K562 (cell line): ENCODE measurements around the gene ZMYND8. TPM values are rescaled to one million over a fixed set of nuclear protein-coding genes. Genes with fewer than 3 reads are reported as not detected.

ENCODE experiments used
- ATAC-seq: fragments of 200-7000 bp; cut with Tn5 transposase; 3 replicates; pipeline ENCODE4 v1.9.1; 2020; ENCODE audit warnings: moderate library complexity
- BruUV-seq: library from RNA; stranded (reverse); fragments of 400-500 nt; replicated peaks from 2 replicates; lab custom pipeline; 2021; lab: Mats Ljungman, UMichigan
- CTCF ChIA-PET: fragments of 300-600 bp; formaldehyde crosslinking; extraction: SDS; loops from one replicate; lab custom pipeline; 2021; ENCODE audit warnings: low intra/inter-chr PET ratio; lab: Yijun Ruan, JAX
- POLR2A ChIA-PET: fragments of 300-600, 350-650 bp; sonication (Branson Sonifier 250); formaldehyde crosslinking; extraction: SDS; loops from one replicate; lab custom pipeline; 2021; ENCODE audit warnings: antibody characterized with exemption, inconsistent platforms; lab: Yijun Ruan, JAX
- DNase-seq, 4 experiments: peaks; one replicate each; pipeline versions ENCODE4 v3.0.0 to v3.0.0-alpha.2; 2011 to 2018; ENCODE audit warnings: low spot score in 3 of 4, mixed read lengths in 3 of 4; ENCODE audit errors: extremely low read depth in 1 of 4
- FAIRE-seq: peaks from 2 replicates; lab custom pipeline; 2011; peaks lifted over from hg19 to GRCh38; lab: Jason Lieb, UNC
- H2AFZ ChIP-seq: 2 replicates; pipeline ENCODE4 v1.6.0; 2011; ENCODE audit warnings: low read depth, low read length, control low read depth, inconsistent platforms
- H3K27ac ChIP-seq: fragments of 200-600 bp; 3 replicates; pipeline ENCODE4 v1.8.0; 2011; ENCODE audit warnings: low read depth, mild to moderate bottlenecking, control low read depth, inconsistent platforms, low read length, moderate library complexity, mixed read lengths; ENCODE audit errors: extremely low read depth
- H3K27me3 ChIP-seq, 2 experiments: fragments of 300-600 bp in 1 of 2; 2 replicates in 1 of 2; 3 replicates in 1 of 2; pipeline versions ENCODE4 v1.6.0 to v1.8.0; 2011; ENCODE audit warnings: inconsistent platforms in 2 of 2, low read length in 2 of 2, mild to moderate bottlenecking in 1 of 2, mixed read lengths in 1 of 2, moderate library complexity in 1 of 2; ENCODE audit not compliant: control insufficient read depth in 2 of 2, insufficient read depth in 2 of 2
- H3K36me3 ChIP-seq: fragments of 300-600 bp; 3 replicates; pipeline ENCODE4 v1.8.0; 2011; ENCODE audit warnings: mild to moderate bottlenecking, low read length, inconsistent platforms; ENCODE audit not compliant: control insufficient read depth, insufficient read depth
- H3K4me1 ChIP-seq, 2 experiments: fragments of 200-600 bp in 1 of 2; replicated peaks in 1 of 2; 2 replicates in 1 of 2; 3 replicates in 1 of 2; pipeline versions ENCODE4 v1.5.1 to v1.8.0; 2011; ENCODE audit warnings: inconsistent platforms in 2 of 2, low read length in 2 of 2, mild to moderate bottlenecking in 1 of 2, mixed read lengths in 1 of 2, moderate library complexity in 1 of 2; ENCODE audit not compliant: control insufficient read depth in 2 of 2, insufficient read depth in 2 of 2
- H3K4me2 ChIP-seq: 2 replicates; pipeline ENCODE4 v1.6.1; 2011; ENCODE audit warnings: low read length, control low read depth, inconsistent platforms, mixed read lengths; ENCODE audit not compliant: insufficient read depth
- H3K4me3 ChIP-seq: fragments of 200-600 bp; sonication (generic), shearing (Covaris generic); 2 replicates; pipeline ENCODE4 v1.5.1; 2016; ENCODE audit warnings: control low read depth, inconsistent platforms
- H3K79me2 ChIP-seq: fragments of 200-600 bp; 3 replicates; pipeline ENCODE4 v1.8.0; 2011; ENCODE audit warnings: low read length, inconsistent platforms; ENCODE audit not compliant: control insufficient read depth, insufficient read depth
- H3K9ac ChIP-seq, 2 experiments: 2 replicates each; pipeline versions ENCODE4 v1.6.0 to v1.6.1; 2011; ENCODE audit warnings: low read depth in 2 of 2, low read length in 2 of 2, control low read depth in 1 of 2, inconsistent platforms in 1 of 2, mild to moderate bottlenecking in 1 of 2, mixed read lengths in 1 of 2; ENCODE audit not compliant: insufficient read depth in 1 of 2
- H3K9me1 ChIP-seq: one replicate; pipeline ENCODE4 v1.6.0; 2011; ENCODE audit warnings: inconsistent platforms, mild to moderate bottlenecking, low read length, moderate library complexity; ENCODE audit not compliant: control insufficient read depth, insufficient read depth
- H3K9me3 ChIP-seq: replicated peaks from 2 replicates; pipeline ENCODE4 v1.5.1; 2011; ENCODE audit warnings: low read depth, low read length, inconsistent platforms; ENCODE audit not compliant: control insufficient read depth, insufficient read depth
- H4K20me1 ChIP-seq: replicated peaks from 2 replicates; pipeline ENCODE4 v1.6.1; 2011; ENCODE audit warnings: low read length, inconsistent platforms, mixed read lengths; ENCODE audit not compliant: control insufficient read depth, insufficient read depth
- ARHGAP35 ChIP-seq: fragments of 450-650 bp; IDR thresholded peaks from 2 replicates; pipeline ENCODE4 v1.6.1; 2018; ENCODE audit not compliant: partially characterized antibody
- CBFA2T2 ChIP-seq: fragments of 450-650 bp; conservative IDR thresholded peaks from 2 replicates; pipeline ENCODE4 v1.6.1; 2017; ENCODE audit warnings: mild to moderate bottlenecking
- JUND ChIP-seq, 2 experiments: IDR thresholded peaks; 2 replicates in 1 of 2; 3 replicates in 1 of 2; pipeline ENCODE4 v1.6.1; 2011; ENCODE audit warnings: borderline replicate concordance in 2 of 2, low read depth in 2 of 2, low read length in 2 of 2, improper control_type of control experiment in 1 of 2, missing biosample characterization in 1 of 2, missing genetic modification characterization in 1 of 2, missing genetic modification reagents in 1 of 2
- L3MBTL2 ChIP-seq: fragments of 450-650 bp; IDR thresholded peaks from 2 replicates; pipeline ENCODE4 v1.6.1; 2016; ENCODE audit warnings: mild to moderate bottlenecking, moderate library complexity
- MAZ ChIP-seq, 2 experiments: fragments of 450-650 bp in 1 of 2; sonication (generic) in 1 of 2; formaldehyde crosslinking; IDR thresholded peaks in 1 of 2; conservative IDR thresholded peaks in 1 of 2; 2 replicates each; pipeline versions ENCODE4 v1.4.0 to v1.5.0; 2020; ENCODE audit warnings: mild to moderate bottlenecking in 1 of 2, missing genetic modification reagents in 1 of 2
- MITF ChIP-seq: IDR thresholded peaks from 2 replicates; pipeline ENCODE4 v1.6.1; 2014; ENCODE audit warnings: antibody characterized with exemption
- NR3C1 ChIP-seq: sonication (generic); formaldehyde crosslinking; IDR thresholded peaks from 2 replicates; pipeline ENCODE4 v1.8.1; 2022; ENCODE audit warnings: missing genetic modification reagents
- POLR2G ChIP-seq: fragments of 200-400 bp; formaldehyde crosslinking; IDR thresholded peaks from 2 replicates; pipeline ENCODE4 v1.6.1; 2017; ENCODE audit warnings: low read depth, mild to moderate bottlenecking, antibody characterized with exemption, low read length, moderate library complexity
- POLR3G ChIP-seq: IDR thresholded peaks from 2 replicates; pipeline ENCODE4 v1.6.1; 2011; ENCODE audit not compliant: insufficient read length, insufficient replicate concordance; ENCODE audit errors: extremely low read depth
- RB1 ChIP-seq: fragments of 450-650 bp; IDR thresholded peaks from 2 replicates; pipeline ENCODE4 v1.6.1; 2017; ENCODE audit warnings: low read depth, mild to moderate bottlenecking
- RFX1 ChIP-seq: fragments of 450-650 bp; IDR thresholded peaks from 2 replicates; pipeline ENCODE4 v1.6.1; 2016; ENCODE audit warnings: mild to moderate bottlenecking, moderate library complexity
- TCF3 ChIP-seq: sonication (generic); formaldehyde crosslinking; IDR thresholded peaks from 2 replicates; pipeline ENCODE4 v1.4.0; 2020; ENCODE audit warnings: mild to moderate bottlenecking, missing genetic modification reagents
- TRIM28 ChIP-seq: fragments of 450-650 bp; IDR thresholded peaks from 2 replicates; pipeline ENCODE4 v1.6.1; 2017
- ZFP91 ChIP-seq: sonication (generic); formaldehyde crosslinking; IDR thresholded peaks from 2 replicates; pipeline ENCODE4 v1.8.0; 2022; ENCODE audit warnings: mild to moderate bottlenecking, missing genetic modification reagents
- ZNF12 ChIP-seq: sonication (generic); formaldehyde crosslinking; IDR thresholded peaks from 2 replicates; pipeline ENCODE4 v1.4.0; 2020; ENCODE audit warnings: mild to moderate bottlenecking, missing genetic modification reagents
- ZNF175 ChIP-seq: fragments of 200-800 bp; sonication (Bioruptor generic); IDR thresholded peaks from 2 replicates; pipeline ENCODE4 v1.6.1; 2016; ENCODE audit warnings: low read depth, mild to moderate bottlenecking, missing genetic modification characterization, missing compliant biosample characterization
- ZNF778 ChIP-seq: fragments of 450-650 bp; formaldehyde crosslinking; IDR thresholded peaks from 2 replicates; pipeline ENCODE4 v1.4.0; 2020; ENCODE audit warnings: mild to moderate bottlenecking, moderate library complexity
- WGBS: fragments of 100-300 bp; shearing (Covaris generic); methylation state at CpG from one replicate; pipeline ENCODE4 v1.1.6; 2016; ENCODE audit warnings: low coverage, mixed read lengths; ENCODE audit not compliant: insufficient coverage; ENCODE audit errors: missing lambda C conversion rate; 5-methylcytosine and 5-hydroxymethylcytosine counted together
- in situ Hi-C: fragments of 300-500 bp; cut with MboI; formaldehyde crosslinking; loops from 4 replicates; pipeline ENCODE4 v1.15.0; 2018; ENCODE audit warnings: inconsistent platforms, mixed read lengths
- intact Hi-C: fragments of 100-400 bp; cut with micrococcal nuclease; formaldehyde crosslinking; loops from 2 replicates; pipeline ENCODE4 v1.14.2; 2022
- polyA plus RNA-seq, 8 experiments: library from polyadenylated mRNA; depleted of rRNA in 4 of 8; stranded (reverse) in 5 of 8; unstranded in 3 of 8; fragments of >200 nt; fragmentation: Nextera tagmentation in 2 of 8; fragmentation: Illumina TruSeq in 1 of 8; extraction: Ambion mirVana in 2 of 8; extraction: Trizol in 1 of 8; gene quantifications; 2 replicates each; pipeline versions ENCODE4 v1.2.1 to v1.2.3, GENCODE V29; 2011 to 2014; ENCODE audit warnings: inconsistent platforms in 1 of 8, missing spikeins in 1 of 8
- total RNA-seq, 7 experiments: library from RNA; depleted of rRNA in 6 of 7; stranded (reverse); fragments of >200 nt in 6 of 7; fragmentation: Illumina TruSeq in 2 of 7; extraction: Trizol in 2 of 7; gene quantifications; 2 replicates each; pipeline versions ENCODE4 v1.2.1 to v1.2.3, GENCODE V29; 2011 to 2021; ENCODE audit warnings: low replicate concordance in 1 of 7
- TF ChIP-seq, protein P1 (sequence below), 2 experiments: fragments of 250-450 bp in 1 of 2; fragments of 450-650 bp in 1 of 2; sonication (Bioruptor Pico) in 1 of 2; IDR thresholded peaks; 2 replicates each; pipeline versions ENCODE4 v1.6.1 to v1.8.0; 2016 to 2021; ENCODE audit warnings: mild to moderate bottlenecking in 2 of 2, moderate library complexity in 2 of 2, missing compliant biosample characterization in 1 of 2, missing genetic modification characterization in 1 of 2

Gene ZMYND8
- total and polyA plus RNA-seq, 9 of the 15 experiments (the other 6 are each of a cell fraction or from before 2014, with no cell fraction given): 31.8 to 148 (median 71.9) TPM

GRCh38 chr20:47276251-47276650 is 80.2 kb downstream of the ZMYND8 start (continued):
- TF ChIP-seq POLR2G (peak; percentile 70), MAZ (CRISPR knock-in tag; conservative IDR thresholded peaks at IDR 0.05 in 1 of 2, IDR thresholded peaks at IDR 0.05 in 1 of 2) (no peak), ARHGAP35 (peak; percentile 13), POLR3G (no peak), ZNF175 (CRISPR knock-in tag) (no peak), NR3C1 (CRISPR knock-in tag) (no peak)

- ChIA-PET POLR2A (interaction anchor here (0.6 to 1.7 kb wide), 3 partner anchors 8 to 85 kb away, joined by 4 to 9 read pairs (median 4); no protein-coding TSS in a partner anchor), CTCF (no interaction called here)
- H3K9me1 ChIP-seq: peaks cover 3% of the 10 kb centered on the region
- H3K9ac ChIP-seq: no peak overlapping the region
- no peaks in the 10 kb centered on the region for H3K9me3 ChIP-seq
- no peak for FAIRE-seq
- intact Hi-C loops: no loop called here
- H3K27ac ChIP-seq: peak overlapping the region; percentile 4; the same call in 1 of the 3 replicates
- H3K4me2 ChIP-seq: no peak overlapping the region
- no peak overlapping the region for H2AFZ ChIP-seq
- no peak overlapping the region for H3K4me3 ChIP-seq
- DNase-seq: no peak
- ATAC-seq: no peak
- H3K79me2 ChIP-seq: peaks cover 92% of the 10 kb centered on the region
- WGBS: 95% methylated on average over 6 of the region's 6 CpGs
- BruUV-seq: no TSS peak
- H3K4me1 ChIP-seq: peaks cover 5 to 17% of the 10 kb centered on the region in 2 experiments
- H4K20me1 ChIP-seq: peaks cover 9% of the 10 kb centered on the region
- H3K36me3 ChIP-seq: peaks cover 96% of the 10 kb centered on the region
- in situ Hi-C loops: no loop called here
- no peaks in the 10 kb centered on the region for H3K27me3 ChIP-seq
- TF ChIP-seq TCF3 (CRISPR knock-in tag): no peak
- no peak for TF ChIP-seq RFX1
- TF ChIP-seq RB1: no peak
- TF ChIP-seq JUND (IDR thresholded peaks at IDR 0.05; ENCODE audit: borderline replicate concordance, low read depth, low read length): no peak
- TF ChIP-seq JUND (tag; IDR thresholded peaks at IDR 0.05; ENCODE audit: borderline replicate concordance, low read depth, low read length): no peak
- TF ChIP-seq CBFA2T2: no peak
- TF ChIP-seq MITF: no peak
- TF ChIP-seq TRIM28: no peak
- TF ChIP-seq, protein P1, sequence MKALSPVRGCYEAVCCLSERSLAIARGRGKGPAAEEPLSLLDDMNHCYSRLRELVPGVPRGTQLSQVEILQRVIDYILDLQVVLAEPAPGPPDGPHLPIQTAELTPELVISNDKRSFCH (CRISPR knock-in tag; IDR thresholded peaks at IDR 0.05): no peak
- TF ChIP-seq, protein P1 (tag; IDR thresholded peaks at IDR 0.05): no peak
- TF ChIP-seq ZFP91 (CRISPR knock-in tag): no peak
- no peak for TF ChIP-seq ZNF778 (CRISPR knock-in tag)
- no peak for TF ChIP-seq L3MBTL2
- TF ChIP-seq ZNF12 (CRISPR knock-in tag): no peak
These were observed 81.0 kb downstream of the ZMYND8 start for GRCh38 chr20:47275548-47275947.
